Measurements from ENCODE around the gene CTNNA1. TPM values are rescaled to one million over a fixed set of nuclear protein-coding genes. Genes with fewer than 3 reads are reported as not detected.

Gene CTNNA1
- total RNA-seq, 6 experiments from 2014 or later = 101 to 192 (median 123) TPM

GRCh38 chr5:138875946-138876345 is 122.7 kb downstream of the CTNNA1 start:
- no peaks in the 10 kb centered on the region for H3K36me3 ChIP-seq
- intact Hi-C loops (cut with DNase I) = no loop called here
- H3K4me1 ChIP-seq = peaks cover 0 to 6% (median 3%) of the 10 kb centered on the region in 4 donors
- 100% methylated on average over 3 of the region's 3 CpGs for WGBS (ENCODE audit: insufficient coverage, low coverage, low lambda C conversion rate, missing lambda C conversion rate)
- ATAC-seq (no peak), DNase-seq (no peak)
- H3K27me3 ChIP-seq = no peaks in the 10 kb centered on the region
- H3K4me3 ChIP-seq = no peak overlapping the region
- TF ChIP-seq POLR2A (IDR thresholded peaks at IDR 0.05) (no peak), CTCF (IDR thresholded peaks at IDR 0.05) (no peak)
- H3K9me3 ChIP-seq = no peaks in the 10 kb centered on the region
- no peak overlapping the region for H3K27ac ChIP-seq

GRCh38 chr5:138876811-138877210 is 123.6 kb downstream of the CTNNA1 start:
- no peak for TF ChIP-seq POLR2A (IDR thresholded peaks at IDR 0.05)
- TF ChIP-seq CTCF (IDR thresholded peaks at IDR 0.05) = no peak
- Histone ChIP-seq H3K9me3 (no peaks in the 10 kb centered on the region), H3K4me3 (no peak overlapping the region), H3K36me3 (no peaks in the 10 kb centered on the region), H3K27me3 (no peaks in the 10 kb centered on the region), H3K27ac (no peak overlapping the region), H3K4me1 (no peaks in the 10 kb centered on the region)
- 89% methylated on average over 4 of the region's 4 CpGs for WGBS (ENCODE audit: insufficient coverage, low coverage, low lambda C conversion rate, missing lambda C conversion rate)
- ATAC-seq = no peak
- intact Hi-C loops (cut with DNase I) = no loop called here
- no peak for DNase-seq

GRCh38 chr5:138878437-138879235 is 125.4 kb downstream of the CTNNA1 start:
- Histone ChIP-seq H3K9me3 (no peaks in the 10 kb centered on the region), H3K27ac (no peak overlapping the region), H3K36me3 (no peaks in the 10 kb centered on the region), H3K4me1 (no peaks in the 10 kb centered on the region), H3K27me3 (no peaks in the 10 kb centered on the region), H3K4me3 (no peak overlapping the region)
- TF ChIP-seq CTCF (IDR thresholded peaks at IDR 0.05) = no peak
- no peak for TF ChIP-seq POLR2A (IDR thresholded peaks at IDR 0.05)
- WGBS (ENCODE audit: insufficient coverage, low coverage, low lambda C conversion rate, missing lambda C conversion rate) = 68% methylated on average over 5 of the region's 7 CpGs
- ATAC-seq (peak in 3 of 4 donors; percentile 11 to 34 (median 19)), DNase-seq (no peak)
- intact Hi-C loops (cut with DNase I) = no loop called here

- no peak overlapping the region for H3K4me3 ChIP-seq
- H3K27me3 ChIP-seq = no peaks in the 10 kb centered on the region
- no peaks in the 10 kb centered on the region for H3K4me1 ChIP-seq
- TF ChIP-seq CTCF (IDR thresholded peaks at IDR 0.05) = no peak
- TF ChIP-seq POLR2A (IDR thresholded peaks at IDR 0.05) = no peak
- H3K36me3 ChIP-seq = peaks cover 0 to 11% (median 7%) of the 10 kb centered on the region in 4 donors
- ATAC-seq (no peak), DNase-seq (no peak)
- H3K9me3 ChIP-seq = no peaks in the 10 kb centered on the region
- no peak overlapping the region for H3K27ac ChIP-seq
- intact Hi-C loops (cut with DNase I) = no loop called here
Observed at GRCh38 chr5:138883211-138883610, 130.0 kb downstream of the CTNNA1 start.

Data from right lobe of liver (tissue), 6 donors.